HFFc6 (cell line): ENCODE measurements around the gene TGFA. TPM values are rescaled to one million over a fixed set of nuclear protein-coding genes. Genes with fewer than 3 reads are reported as not detected.

Experiments used
- DNase-seq: peaks from one replicate; pipeline ENCODE4 v3.0.0-alpha.2; 2018
- H3K27ac Mint-ChIP-seq: 2 replicates; pipeline ENCODE4 v1.8.0; 2020; ENCODE audit warnings: mild to moderate bottlenecking, mixed read lengths
- H3K27me3 Mint-ChIP-seq: 2 replicates; pipeline ENCODE4 v1.8.0; 2021; ENCODE audit warnings: mild to moderate bottlenecking, moderate library complexity, mixed read lengths; ENCODE audit not compliant: insufficient read depth
- H3K36me3 Mint-ChIP-seq: 2 replicates; pipeline ENCODE4 v1.8.0; 2021; ENCODE audit warnings: low read depth, mixed read lengths
- H3K4me1 Mint-ChIP-seq: 2 replicates; pipeline ENCODE4 v1.8.0; 2020; ENCODE audit warnings: low read depth, mixed read lengths
- H3K4me3 Mint-ChIP-seq: 2 replicates; pipeline ENCODE4 v1.8.0; 2020; ENCODE audit warnings: mild to moderate bottlenecking, moderate library complexity, mixed read lengths
- H3K9me3 Mint-ChIP-seq: 2 replicates; pipeline ENCODE4 v1.8.0; 2020; ENCODE audit warnings: mild to moderate bottlenecking, mixed read lengths
- CTCF ChIP-seq: fragments of 200-600 bp; sonication (generic); IDR thresholded peaks from 2 replicates; pipeline ENCODE4 v1.5.0; 2021; ENCODE audit warnings: antibody characterized with exemption, mild to moderate bottlenecking
- total RNA-seq, 6 experiments: library from RNA; stranded (reverse); fragmentation: NEBNext Ultra II Directional; extraction: Animal tissue kit (Norgen Biotek cat#: 25700); gene quantifications; 2 replicates in 1 of 6; 3 replicates in 5 of 6; pipeline ENCODE4 v1.2.3, GENCODE V29; 2021

Gene TGFA
- total RNA-seq, 6 experiments from 2014 or later: 0.05 to 0.38 (median 0.26) TPM; not detected in 3

- no peaks in the 10 kb centered on the region for H3K9me3 Mint-ChIP-seq
- DNase-seq: no peak
- peaks cover 12% of the 10 kb centered on the region for H3K27me3 Mint-ChIP-seq
- peaks cover 21% of the 10 kb centered on the region for H3K4me1 Mint-ChIP-seq
- H3K36me3 Mint-ChIP-seq: no peaks in the 10 kb centered on the region
- no peak for TF ChIP-seq CTCF
- H3K4me3 Mint-ChIP-seq: no peak overlapping the region
- no peak overlapping the region for H3K27ac Mint-ChIP-seq
These were observed 27.5 kb downstream of the TGFA start for GRCh38 chr2:70526126-70526525.

- no peak for TF ChIP-seq CTCF
- H3K4me3 Mint-ChIP-seq: peak overlapping the region; percentile 8; the same call in 1 of the 2 replicates
- H3K4me1 Mint-ChIP-seq: peaks cover 21% of the 10 kb centered on the region
- no peaks in the 10 kb centered on the region for H3K36me3 Mint-ChIP-seq
- peaks cover 16% of the 10 kb centered on the region for H3K27me3 Mint-ChIP-seq
- DNase-seq: peak; percentile 31
- H3K27ac Mint-ChIP-seq: peak overlapping the region; percentile 84; the same call in 1 of the 2 replicates
- H3K9me3 Mint-ChIP-seq: no peaks in the 10 kb centered on the region
These were observed 28.6 kb downstream of the TGFA start for GRCh38 chr2:70525032-70525431.

GRCh38 chr2:70523996-70524965 lies 29.3 kb downstream of the TGFA start:
- Mint-ChIP-seq H3K4me1 (peaks cover 21% of the 10 kb centered on the region), H3K36me3 (no peaks in the 10 kb centered on the region), H3K4me3 (peak overlapping the region; percentile 65), H3K27me3 (peaks cover 19% of the 10 kb centered on the region), H3K9me3 (no peaks in the 10 kb centered on the region), H3K27ac (peak overlapping the region; percentile 84)
- TF ChIP-seq CTCF: no peak
- peak; percentile 85 for DNase-seq

GRCh38 chr2:70523672-70523995 lies 30.0 kb downstream of the TGFA start:
- Mint-ChIP-seq H3K4me3 (no peak overlapping the region), H3K27me3 (peaks cover 16% of the 10 kb centered on the region), H3K9me3 (no peaks in the 10 kb centered on the region), H3K36me3 (no peaks in the 10 kb centered on the region), H3K27ac (no peak overlapping the region), H3K4me1 (peaks cover 21% of the 10 kb centered on the region)
- TF ChIP-seq CTCF: no peak
- DNase-seq: no peak

- Mint-ChIP-seq H3K4me1 (peaks cover 21% of the 10 kb centered on the region), H3K27ac (no peak overlapping the region), H3K36me3 (no peaks in the 10 kb centered on the region), H3K9me3 (no peaks in the 10 kb centered on the region), H3K27me3 (peaks cover 16% of the 10 kb centered on the region), H3K4me3 (no peak overlapping the region)
- no peak for TF ChIP-seq CTCF
- DNase-seq: no peak
These were observed 31.0 kb downstream of the TGFA start for GRCh38 chr2:70522627-70523026.
